GM19035 (cell line): ENCODE data around the gene WFS1.

Experiments used
- ATAC-seq: cut with Tn5 transposase; IDR thresholded peaks from one replicate; pipeline ENCODE4 v1.9.1; 2021; ENCODE audit not compliant: unreplicated experiment

The WFS1 gene

DNA sequence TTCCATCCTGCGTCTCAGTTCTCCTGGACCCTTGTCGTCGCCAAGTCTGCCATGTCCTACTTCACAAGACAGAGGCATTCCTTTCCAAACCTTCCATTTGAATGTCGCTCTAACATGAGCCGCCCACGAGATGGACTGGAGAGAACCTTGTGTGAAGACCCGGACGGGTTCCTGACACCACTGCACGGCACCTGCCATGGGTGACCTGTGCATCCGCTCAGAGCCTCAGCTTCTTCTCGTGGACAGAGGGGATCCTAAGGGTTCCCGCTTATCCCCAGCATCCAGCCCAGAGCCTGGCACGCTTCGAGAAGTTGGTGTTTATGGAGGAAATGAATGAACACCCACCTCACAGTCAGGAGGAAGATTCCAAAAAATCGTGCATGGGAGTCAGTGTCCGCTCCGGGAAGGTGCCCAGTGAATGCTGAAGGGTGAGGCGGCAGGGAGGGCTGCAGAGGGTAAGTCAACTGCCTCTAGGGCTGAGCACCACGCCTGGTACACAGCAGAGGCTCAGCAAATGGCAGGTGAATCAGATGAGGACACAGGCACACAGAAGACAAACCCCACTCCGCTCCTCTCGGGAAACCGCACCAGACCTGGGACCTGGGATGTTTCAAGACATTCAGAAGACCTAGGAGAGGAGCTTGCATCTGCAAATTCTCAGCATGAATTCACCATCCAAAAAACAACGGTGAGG, 52.6 kb downstream of the WFS1 start:
- ATAC-seq: no peak

DNA sequence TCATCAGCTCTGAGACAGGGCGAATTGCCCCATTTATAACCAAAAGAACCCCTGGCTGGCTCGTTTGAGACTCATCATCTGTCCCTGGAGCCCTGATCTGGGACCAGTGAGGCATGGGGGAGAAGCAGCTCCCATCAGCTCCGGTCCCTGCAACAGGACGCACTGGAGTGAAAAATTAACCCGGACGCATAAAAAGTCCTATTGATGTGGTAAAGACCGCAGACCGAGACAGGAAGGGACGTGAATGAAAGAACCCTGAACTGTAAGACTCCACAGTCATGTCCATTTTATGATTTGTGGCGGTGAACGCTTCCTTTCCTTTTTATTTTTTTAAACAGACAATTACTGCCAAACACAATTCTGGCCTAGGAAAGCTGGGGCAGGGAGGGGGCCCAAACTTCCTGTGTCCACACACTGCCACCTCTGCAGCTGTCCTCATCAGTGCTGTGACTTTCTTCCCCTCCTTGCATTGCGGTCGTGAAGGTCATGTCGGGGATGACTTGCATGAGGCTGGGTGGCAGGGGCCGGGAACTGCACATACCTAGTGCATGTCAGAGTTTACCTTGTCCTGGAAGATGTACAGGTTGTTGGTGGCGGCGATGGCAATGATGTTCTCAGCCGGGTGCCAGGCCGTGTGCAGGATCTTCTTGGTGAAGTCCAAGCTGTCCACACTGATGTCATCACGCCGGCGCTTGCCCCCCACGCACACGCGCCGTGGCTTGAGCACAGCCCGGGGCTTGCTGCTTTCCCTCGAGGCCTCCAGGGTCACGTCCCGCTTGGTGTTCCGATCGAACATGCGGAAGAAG, 53.3 kb downstream of the WFS1 start:
- ATAC-seq: no peak

DNA sequence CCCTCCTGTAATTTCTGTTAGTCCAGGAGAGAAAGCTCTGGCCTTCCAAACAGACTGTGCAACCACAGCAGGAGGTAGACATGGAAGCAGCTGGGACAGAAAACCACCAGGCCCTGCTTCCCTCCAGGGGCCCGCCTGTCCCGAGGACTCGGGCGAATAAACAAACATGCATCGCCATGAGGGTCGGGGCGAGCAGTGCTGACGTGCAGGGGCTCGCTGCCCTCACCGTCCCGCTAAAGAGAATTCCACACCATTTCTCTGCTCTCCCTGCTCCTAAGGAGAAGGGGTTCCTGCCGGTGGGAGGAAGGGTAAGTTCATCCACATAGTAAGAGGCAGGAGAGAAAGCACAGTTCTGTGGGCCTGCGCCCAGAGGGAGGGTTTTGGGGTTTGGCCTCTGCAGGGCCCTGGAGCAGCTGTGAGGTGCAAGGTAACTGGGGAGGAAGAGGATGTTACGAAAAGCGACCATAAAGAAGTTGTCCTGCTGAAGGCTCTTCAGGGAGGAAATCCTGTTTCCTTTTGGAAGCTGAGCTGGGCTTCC, 54.9 kb downstream of the WFS1 start:
- no peak for ATAC-seq

DNA sequence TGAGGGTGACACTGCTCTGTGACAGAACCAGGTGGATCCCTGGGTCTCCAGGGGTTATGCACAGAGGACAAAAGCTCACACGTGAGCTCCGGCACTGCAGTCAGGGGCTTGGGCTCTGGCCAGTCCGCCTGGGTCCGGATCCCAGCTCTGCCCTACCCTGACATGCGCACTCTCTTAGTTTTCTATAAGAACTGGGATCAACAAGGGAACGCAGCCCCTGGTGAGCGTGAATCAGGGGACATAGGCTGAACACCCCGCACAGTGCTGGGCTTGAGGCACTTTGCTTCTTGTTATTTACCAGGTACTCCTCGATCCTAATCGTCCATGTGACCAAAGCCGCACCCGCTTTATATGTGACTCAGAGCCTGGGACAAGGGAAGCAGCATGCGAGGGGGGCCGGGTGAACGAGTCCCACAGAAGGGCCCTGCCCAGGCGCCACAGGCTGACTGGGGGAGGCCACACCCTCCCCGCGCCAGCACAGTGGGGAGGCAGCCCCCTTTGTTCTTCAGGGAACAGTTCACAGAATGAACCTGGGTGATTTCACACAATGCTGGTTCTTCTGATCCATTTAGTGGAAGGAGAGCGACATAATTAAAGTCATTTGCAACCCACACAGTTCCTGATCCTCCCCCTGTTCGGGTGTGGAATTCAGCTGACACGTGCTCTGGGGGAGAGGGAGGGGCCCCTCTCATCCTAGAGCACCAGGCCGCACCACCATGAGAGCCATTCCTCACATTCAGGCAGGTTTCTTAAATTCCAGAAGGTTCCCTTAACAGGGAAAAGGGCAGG, 55.5 kb downstream of the WFS1 start:
- no peak for ATAC-seq

DNA sequence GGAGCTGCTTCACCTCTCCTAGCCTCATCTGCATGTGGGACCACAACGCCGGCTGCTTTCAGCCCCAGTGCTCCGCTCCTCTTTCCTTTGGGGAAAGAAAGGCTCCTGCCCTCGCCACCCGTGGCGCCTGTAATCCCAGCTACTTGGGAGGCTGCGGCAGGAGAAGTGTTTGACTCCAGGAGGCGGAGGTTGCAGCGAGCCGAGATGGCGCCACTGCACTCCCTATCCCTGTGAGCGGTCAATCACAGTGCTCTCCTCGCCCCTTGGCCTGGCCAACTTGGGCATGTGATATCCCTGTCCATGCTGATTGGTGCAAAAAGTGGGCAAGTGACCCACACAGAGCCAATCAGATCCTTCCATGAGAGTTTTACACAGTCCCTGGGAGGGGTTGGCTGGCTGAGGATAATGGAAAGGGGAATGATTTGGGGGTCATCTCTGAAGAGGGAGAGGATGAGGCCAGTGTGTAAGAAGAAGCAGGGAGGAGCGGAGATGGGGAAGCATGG, 56.2 kb downstream of the WFS1 start:
- no peak for ATAC-seq

DNA sequence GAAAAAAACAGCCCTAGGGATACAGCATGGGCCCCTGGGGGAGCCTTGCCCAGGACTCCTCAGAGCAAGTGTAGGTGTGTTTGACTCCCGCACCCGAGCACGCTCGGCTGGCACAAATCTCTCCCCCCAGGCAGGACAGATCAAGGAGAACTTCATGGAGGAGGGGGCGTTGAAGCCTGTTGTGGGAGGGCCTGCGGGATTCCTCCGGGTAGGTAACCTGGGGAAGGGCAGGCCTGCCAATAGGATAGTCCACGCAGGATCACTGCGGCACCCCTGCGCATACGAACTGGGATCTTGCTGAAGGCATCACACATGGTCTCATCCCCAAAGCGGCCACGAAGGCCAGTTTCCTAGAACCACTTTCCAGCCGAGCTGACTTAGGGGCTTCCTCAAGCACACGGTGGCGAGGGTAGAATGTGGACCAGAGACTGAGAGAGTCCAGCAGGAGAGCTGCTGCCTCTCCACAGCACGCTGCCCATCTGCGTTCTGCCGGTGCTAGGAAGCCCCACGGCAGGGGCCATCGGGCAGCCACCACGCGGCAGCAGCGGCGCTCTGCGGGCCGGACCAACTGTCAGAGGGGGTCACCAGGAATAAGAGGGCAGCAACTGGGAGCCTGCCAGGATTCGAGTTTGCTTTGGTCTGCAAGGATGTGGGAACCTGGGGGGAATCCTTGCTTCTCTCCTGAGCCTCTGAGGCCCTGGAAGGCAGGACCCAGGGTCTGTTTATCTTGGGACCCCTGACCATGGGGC, 56.8 kb downstream of the WFS1 start:
- ATAC-seq: no peak

DNA sequence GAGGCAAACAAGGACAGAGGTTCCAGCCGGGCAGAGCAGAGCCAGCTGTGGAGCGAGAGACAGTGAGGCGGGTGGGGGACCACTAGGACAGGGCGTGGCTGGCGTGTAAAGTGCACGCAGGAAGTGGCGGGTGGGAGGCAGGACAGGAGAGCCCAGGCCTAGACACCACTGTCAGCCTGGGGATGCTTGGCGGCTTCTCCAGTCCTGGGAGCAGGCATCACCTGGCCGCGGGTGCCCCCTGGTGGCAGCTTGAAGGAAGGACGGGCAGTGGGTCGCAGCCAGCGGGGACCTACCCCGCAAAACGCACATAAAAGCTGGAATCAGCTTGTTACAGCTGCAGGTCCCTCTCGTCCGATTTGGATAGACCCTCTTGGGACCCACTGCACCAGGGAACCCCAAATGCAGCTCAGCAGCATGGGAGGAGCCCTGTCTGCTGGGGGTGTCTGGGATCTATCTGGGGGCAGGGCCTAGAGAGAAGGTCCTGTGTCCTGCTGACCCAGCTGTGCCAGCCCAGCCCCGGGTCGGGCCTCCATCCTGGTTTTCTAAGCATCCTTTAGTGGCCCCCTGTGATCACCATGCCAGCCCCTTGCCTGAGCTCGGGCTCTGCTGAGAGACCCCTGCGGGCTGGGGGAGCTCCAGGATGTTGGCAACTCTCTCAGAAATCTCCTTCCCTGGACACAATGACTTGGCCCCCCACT, 57.7 kb downstream of the WFS1 start:
- ATAC-seq: no peak

DNA sequence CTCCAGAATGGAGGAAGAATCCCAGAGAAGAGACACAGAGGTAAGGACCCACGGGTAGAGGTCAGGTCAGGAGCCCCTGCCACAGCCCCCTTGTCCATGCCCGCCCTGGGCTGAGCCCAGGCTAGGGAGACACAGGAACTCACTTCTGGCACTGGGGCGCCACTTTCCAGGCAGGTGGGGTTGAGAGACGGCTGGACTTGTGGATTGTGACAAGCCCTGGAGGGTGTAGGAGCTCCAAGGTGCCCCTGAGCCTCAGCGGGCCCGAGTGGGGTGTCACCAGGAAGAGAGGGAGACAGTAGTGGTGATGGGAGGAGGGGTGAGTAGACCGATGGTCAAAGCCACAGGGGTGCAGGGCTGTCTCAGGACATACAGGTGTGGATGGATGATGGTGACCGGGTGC, 58.9 kb downstream of the WFS1 start:
- no peak for ATAC-seq

DNA sequence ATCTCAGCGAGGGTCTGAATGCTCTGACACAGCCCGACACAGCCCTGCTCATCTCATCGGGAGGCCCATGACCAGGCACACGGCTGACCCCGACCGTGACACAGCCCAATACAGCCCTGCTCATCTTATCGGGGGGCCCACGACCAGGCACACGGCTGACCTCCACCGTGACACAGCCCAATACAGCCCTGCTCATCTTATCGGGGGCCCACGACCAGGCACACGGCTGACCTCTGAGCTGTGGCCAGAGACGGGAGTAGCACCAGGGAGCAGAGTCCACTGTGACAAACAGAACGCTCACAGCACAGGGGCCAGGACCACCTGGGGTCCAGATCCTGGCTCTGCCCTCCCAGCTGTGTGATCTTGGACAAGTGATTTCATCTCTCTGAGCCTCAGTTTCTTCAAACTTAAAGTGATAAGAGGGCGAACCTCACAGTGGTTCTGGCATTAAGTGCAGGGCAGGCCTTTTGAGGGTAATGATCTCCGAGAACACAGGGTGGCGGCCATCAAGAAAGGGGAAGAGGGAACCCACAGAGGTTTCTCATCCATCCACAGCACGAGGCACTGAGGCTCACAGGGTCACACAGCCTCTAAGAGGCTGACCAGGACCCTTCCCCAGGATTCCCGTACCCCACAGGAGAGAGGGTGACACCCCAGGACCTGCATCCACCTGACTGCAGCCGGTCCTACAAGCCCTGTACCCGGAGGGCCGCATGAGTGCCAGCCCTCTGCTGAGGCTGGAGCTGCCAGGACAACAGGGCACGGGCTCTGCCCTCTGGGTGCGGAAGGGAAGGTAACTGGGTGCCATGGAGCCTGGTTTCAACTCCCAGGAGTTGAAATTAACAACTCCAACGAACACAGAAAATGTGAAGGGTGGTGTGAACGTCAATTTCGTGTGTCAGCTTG, 60.1 kb downstream of the WFS1 start:
- ATAC-seq: no peak

DNA sequence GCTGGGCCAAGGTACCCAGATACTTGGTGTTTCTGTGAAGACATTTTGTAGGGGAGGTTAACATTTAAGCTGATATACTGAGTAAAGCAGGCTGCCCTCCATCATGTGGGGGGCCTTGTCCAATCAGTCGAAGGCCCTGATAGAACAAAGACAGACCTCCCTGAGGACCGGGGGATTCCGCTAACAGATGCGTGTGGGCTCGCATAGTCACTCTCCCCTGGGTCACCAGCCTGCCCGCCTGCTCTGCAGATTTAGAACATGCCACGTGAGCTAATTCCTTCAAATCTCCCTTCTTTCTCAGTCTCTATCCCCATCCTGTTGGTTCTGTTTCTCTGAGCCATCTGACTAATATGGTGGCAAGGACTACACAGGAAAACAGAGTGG, 60.7 kb downstream of the WFS1 start:
- ATAC-seq: no peak

DNA sequence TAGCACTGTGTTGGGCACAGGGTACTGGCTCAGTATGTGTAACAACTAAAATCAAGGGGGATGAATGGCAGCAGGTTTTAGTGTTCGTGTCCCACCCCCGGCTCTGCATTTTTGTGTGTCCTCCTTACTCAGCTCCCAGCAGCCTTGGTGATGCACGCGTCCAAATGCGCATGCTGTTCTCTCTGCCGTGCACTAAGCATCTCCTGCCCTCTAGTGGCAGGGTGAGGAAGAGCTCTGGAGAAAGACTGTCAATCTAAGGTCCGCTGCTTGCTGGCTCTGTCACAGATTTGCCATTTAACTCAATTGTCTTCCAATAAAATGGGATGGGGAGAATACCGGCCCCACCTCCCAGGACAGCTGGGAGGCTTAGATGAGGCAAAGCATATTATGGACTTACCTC, 61.4 kb downstream of the WFS1 start:
- ATAC-seq: no peak

DNA sequence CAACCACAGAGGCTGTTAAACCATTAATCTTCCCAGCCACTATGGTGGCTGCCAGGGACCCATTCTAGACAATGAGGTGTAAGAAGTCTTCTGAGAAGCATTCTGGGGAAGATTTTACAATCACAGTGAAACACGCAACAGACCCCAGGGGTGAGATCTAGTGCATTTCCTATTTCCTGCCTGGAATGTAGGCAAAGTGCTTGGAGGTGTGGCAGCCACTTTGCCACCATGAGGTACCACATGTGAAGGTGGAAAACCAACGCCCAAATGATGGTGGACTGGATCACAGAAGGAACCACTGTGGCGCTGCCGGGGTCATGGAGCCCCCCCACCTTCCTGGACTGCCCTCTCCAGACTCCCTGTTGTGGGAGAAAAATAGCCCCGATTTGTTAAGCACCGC, 61.8 kb downstream of the WFS1 start:
- ATAC-seq: no peak

DNA sequence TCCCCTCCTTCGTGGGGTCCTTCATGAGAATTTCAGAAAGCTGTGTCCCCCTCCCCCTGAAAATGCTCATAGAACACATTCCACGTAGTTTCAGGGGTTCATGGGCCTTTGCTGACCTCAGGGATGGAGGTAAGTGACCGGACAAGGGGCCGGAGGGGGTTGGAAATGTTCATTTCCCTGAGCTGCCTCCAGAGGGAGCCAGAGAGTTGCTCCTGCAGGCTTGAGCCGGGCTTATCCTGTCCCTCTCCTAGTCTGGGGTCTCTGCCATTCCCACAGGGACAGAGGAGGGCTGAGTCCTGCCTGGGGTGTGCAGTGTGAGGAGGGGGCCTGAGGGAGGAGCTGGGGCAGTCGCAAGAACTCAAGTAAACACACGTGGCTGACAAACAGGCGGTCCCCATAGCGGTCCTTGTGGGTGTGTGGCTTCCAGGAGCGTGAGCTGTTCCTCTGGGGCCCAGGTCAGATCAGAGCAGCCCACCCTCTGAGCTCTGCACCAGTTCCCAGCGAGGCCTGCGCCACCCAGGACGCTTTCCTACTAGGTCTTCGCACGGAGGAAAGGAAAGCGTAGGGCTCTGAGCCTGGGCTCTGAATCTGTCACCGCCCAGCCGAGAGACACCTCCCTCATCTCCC, 62.5 kb downstream of the WFS1 start:
- no peak for ATAC-seq

DNA sequence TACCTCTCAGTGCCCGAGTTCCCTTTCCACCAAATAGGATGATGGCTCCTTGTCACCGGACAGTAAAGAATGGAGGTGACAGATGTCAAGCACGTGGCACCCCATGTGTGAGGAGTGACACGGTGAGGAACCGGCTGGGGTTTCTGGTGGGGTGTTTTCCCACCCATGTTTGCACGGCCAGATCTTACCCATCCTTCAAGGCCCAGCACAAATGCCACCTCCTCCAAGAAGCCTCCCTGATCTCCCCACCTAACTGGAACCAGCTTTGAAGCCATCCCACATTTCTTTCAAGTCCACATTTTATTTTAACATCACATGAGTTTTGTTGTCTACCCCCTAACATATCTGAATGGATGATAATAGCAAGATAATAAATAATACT, 63.0 kb downstream of the WFS1 start:
- no peak for ATAC-seq

DNA sequence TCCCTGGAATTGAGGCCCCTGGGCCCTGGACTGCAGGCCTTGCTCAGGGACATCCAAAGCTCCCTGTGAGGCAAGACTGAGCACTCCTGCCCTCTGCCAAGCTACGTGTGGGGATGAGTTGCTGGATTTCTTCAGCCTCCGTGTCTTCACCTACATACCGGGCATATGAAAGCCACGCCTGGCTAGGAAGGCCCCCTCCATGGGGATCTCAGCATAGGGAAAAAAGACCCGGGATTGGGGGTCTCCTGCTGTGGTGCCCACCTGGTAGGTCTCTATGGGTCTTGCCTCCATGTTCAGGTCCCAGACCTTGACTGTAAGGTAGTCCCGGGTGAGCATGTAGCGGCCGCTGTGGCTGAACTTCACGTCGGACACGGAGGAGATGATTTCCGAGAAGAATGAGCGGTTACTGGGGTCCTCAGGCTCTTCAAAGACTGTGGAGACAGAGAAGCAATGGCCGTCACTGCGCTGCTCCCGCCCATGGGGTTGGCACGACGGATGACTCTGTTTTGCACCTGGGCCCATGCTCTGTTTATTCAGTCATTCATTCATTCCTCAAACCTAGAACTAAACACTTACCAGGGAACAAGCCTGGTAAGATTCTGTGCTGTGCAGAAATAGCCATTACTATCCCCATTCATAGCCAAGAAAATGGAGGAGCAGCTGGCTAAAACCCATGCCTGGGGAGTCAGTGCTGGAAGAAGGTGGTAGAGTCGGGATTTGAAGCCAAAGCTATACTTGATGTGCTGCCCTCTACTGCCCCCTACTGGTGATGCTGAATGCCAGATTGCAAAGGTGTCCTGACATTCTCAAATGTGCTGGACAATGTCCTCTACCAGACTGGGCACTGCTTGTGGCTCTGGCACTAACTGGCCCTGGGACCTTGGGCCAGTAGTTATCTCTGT, 63.9 kb downstream of the WFS1 start:
- no peak for ATAC-seq

DNA sequence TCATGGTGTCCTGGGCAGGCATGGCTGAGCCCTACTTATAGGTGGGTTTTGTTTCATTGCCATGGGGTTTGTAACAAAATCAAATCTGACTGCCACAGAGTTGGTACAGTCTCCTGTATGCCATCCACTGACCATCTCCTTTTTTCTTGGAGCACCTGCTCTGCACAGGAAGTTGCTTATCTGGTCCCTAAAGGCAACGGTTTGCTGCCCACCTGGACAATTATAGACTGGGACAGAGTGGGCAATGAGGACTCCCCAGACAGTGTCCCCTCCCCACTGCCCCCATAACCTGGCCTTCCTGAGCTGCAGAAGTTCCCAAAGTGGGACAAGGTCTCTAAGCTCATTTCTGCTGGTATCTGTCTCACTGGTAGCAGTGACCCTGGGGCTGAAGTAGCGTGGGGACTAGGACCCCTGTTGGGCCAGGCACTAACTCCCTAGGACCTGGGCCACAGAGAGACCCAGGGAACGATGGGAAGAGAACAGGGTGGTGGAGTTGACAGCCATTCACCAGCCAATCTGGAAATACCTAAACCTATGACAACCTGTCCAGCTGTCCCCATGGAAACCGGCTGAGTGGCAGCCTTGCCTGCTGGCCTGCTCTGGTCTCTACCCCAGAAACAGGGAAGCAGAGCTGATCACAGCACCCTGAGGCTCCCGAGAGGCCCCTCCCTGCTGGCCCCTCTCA, 64.7 kb downstream of the WFS1 start:
- no peak for ATAC-seq

DNA sequence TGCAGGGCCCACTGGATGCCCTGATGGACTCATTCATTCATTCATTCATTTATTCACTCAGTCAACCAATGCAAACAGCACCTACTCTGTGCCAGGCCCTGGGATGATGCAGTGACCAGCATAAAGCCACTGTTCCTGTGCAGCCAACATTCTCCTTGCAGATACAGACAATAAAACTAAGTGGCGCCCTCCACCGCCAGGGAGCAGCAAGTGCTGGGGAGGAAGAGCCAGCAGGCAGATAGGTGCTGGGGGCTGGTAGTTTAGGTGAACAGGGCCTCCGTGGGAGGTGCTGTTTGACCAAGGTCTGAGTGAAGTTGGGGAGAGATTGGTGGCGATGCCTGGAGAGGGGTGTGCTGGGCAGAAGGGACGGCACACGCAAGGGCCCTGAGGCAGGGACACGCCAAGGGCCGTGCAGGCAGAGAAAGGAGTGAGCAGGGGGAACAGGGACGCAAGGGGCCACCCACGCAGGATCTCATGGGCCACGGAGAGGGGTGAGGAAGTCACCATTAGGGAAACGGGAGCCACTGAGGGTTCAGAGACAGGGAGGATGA, 65.5 kb downstream of the WFS1 start:
- ATAC-seq: no peak
